HG02970 (cell line): Measurements from ENCODE around the gene CELSR2.
"Not testable (repeated sequence)": the region's sequence is repeated elsewhere in the genome, so short reads cannot be mapped to it uniquely, and the experiment has no call there.

Experiments used
- ATAC-seq: cut with Tn5 transposase; IDR thresholded peaks from one replicate; pipeline ENCODE4 v1.9.1; 2021; ENCODE audit warnings: mild to moderate bottlenecking, moderate library complexity, moderate number of reproducible peaks; ENCODE audit not compliant: unreplicated experiment, low FRiP score

The CELSR2 gene

GRCh38 chr1:109299558-109300343 is 50.4 kb downstream of the CELSR2 start:
- ATAC-seq: no peak

GRCh38 chr1:109300650-109301151 is 51.4 kb downstream of the CELSR2 start:
- ATAC-seq: no peak

GRCh38 chr1:109301874-109302273 is 52.5 kb downstream of the CELSR2 start:
- no peak for ATAC-seq

- ATAC-seq: no peak
Observed at GRCh38 chr1:109304226-109304920, 55.0 kb downstream of the CELSR2 start.

- ATAC-seq: not testable (repeated sequence)
Observed at GRCh38 chr1:109305991-109306390, 56.7 kb downstream of the CELSR2 start.

DNA sequence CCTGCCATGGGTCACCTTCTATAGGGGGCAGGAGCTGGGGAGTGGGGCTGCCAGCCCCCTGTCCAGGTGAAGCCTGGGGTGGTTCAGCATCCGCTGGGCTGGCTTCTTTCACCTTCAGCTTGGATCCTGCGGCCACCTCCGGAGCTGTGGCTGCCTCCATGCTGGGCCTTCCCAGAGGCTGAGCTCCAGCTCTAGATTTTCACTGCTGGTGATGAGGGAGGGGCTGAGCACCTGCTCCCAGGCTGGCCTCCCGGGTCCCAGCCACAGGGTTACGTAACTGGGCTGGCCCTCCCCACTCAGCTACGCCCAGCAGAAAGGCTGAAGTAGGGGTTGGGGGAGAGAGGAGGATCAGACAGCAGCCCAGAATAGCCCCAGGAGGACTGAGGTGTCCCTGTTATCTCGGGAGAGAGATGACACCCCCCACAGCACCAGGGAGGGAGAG is 57.5 kb downstream of the CELSR2 start, which contains the start of gene MYBPHL:
TSS of gene MYBPHL (minus strand) at position 180 of the 442 bp plus-strand sequence. CDS start at position 160, 20 bp downstream.
- no peak for ATAC-seq

DNA sequence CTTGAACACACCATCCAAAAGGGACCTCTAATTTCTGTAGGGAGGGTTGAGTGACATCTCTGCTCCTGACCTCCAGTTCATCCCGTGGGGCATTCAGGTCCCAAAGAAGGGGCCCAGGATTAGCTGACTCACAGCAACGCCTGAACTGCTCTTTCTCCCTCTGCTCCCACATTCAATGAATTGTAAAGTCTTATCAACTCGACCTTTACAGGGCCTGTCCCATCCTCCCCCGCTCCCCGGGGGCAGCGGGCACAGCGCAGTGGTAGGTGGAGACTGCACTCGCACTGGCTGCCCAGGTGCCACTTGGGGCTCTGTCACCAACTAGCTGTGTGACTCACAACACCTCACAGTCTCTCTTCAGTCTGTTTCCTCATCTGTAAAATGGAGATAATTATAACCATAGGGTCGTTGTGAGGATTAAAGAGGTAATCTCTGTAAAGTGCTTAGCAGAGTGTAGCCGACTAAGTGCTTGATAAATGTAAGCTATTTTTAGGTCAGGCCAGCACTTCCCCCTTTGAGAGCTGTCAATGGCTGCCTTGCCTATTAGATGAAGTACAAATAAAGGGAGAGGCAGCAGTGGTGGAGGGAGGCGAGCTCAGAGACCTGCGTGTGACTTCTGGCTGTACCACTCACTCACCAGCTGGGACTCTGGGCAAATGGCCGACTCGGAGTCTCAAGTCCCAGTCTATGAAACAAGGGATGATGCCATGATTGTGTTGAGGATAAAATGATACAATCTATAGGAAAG is 58.1 kb downstream of the CELSR2 start:
- no peak for ATAC-seq

- ATAC-seq: no peak
Observed at GRCh38 chr1:109309347-109309746, 60.0 kb downstream of the CELSR2 start.

DNA sequence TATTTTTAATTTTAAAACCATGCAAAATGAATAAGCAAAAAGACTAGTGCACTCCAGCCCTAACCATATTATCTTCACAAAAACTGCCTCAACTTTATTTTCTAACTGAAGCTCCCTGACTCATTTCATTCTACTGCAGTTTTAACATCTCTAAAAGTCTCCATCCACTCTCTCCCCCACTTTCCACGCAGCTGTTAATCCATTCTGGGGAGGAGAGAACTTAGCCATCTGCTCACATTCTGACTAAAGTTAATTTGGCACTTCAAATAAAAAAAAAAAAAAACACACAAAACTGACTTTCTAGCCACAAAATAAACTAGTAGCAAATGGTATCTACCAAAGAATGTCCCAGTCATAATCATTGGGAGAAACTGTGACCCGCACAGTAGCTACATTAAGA is 62.9 kb downstream of the CELSR2 start:
- ATAC-seq: no peak

GRCh38 chr1:109312978-109313775 is 63.8 kb downstream of the CELSR2 start:
- ATAC-seq: no peak

- ATAC-seq: no peak
Observed at GRCh38 chr1:109314795-109315194, 65.5 kb downstream of the CELSR2 start.

- ATAC-seq: no peak
Observed at GRCh38 chr1:109315288-109315687, 65.9 kb downstream of the CELSR2 start.

DNA sequence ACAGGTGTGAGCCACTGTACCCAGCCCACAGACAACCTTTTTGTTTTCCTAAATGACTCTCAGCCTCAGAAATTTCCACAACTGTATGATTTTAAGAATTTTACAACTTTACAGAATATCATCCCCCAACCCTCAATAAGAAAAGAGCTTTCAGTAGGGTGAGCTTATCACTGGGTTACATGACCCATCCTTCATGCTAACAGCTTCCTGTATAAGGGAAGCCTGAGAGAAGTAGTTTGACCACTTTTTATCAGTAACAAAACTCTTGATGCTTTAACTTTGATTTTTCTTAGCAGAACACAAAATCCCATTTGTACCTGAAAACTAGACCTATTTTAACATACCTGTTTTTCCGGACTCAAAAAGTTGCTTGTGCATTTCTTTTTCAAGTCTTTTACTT is 67.2 kb downstream of the CELSR2 start:
- ATAC-seq: no peak

- ATAC-seq: no peak
Observed at GRCh38 chr1:109319114-109319513, 69.8 kb downstream of the CELSR2 start.

DNA sequence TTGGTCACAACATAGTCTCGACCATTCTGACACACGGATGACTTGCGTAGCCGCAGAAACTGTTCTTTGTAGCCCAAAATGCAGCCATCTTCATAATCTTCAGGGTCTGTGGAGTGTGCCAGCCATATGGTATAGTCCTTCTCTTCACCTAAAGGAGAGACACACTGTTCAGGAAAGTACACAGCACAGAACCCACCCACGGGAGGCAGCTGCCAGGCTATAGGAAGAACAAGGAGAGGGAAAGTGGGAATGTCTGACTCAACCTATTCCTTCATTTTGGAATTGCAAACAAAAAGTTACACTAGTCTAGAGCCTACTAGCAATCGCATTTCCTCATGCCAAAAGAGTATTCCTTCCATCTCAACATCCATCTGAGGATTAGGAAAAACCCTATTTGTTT is 73.6 kb downstream of the CELSR2 start:
- no peak for ATAC-seq
